PC-9 (cell line): ENCODE measurements around the gene DNM1. TPM values are rescaled to one million over a fixed set of nuclear protein-coding genes. Genes with fewer than 3 reads are reported as not detected.
"Not testable (repeated sequence)": the region's sequence is repeated elsewhere in the genome, so short reads cannot be mapped to it uniquely, and the experiment has no call there.

Source experiments
- BruUV-seq: library from RNA; stranded (reverse); fragments of 400-500 nt; replicated peaks from 2 replicates; lab custom pipeline; 2021; lab: Mats Ljungman, UMichigan
- CTCF ChIA-PET: fragments of 300-600 bp; sonication (Branson Sonifier 250); formaldehyde crosslinking; loops from one replicate; lab custom pipeline; 2022; ENCODE audit warnings: antibody characterized with exemption; lab: Charles Lee
- POLR2A ChIA-PET: fragments of 300-600 bp; sonication (Branson Sonifier 250); formaldehyde crosslinking; loops from one replicate; lab custom pipeline; 2022; ENCODE audit warnings: antibody characterized with exemption; ENCODE audit not compliant: unreplicated experiment; lab: Charles Lee
- DNase-seq, 2 experiments: peaks; one replicate each; pipeline versions ENCODE4 v3.0.0 to v3.0.0-alpha.2; 2015 to 2022; ENCODE audit warnings: mixed read lengths in 1 of 2
- H2AFZ ChIP-seq: fragments of 200-600 bp; sonication (generic); 2 replicates; pipeline ENCODE4 v1.8.1; 2017; ENCODE audit warnings: antibody characterized with exemption
- H3F3A ChIP-seq: fragments of 200-600 bp; sonication (generic); 2 replicates; pipeline ENCODE4 v1.8.1; 2017; ENCODE audit warnings: antibody characterized with exemption, mild to moderate bottlenecking, low read depth; ENCODE audit not compliant: insufficient read depth
- H3K27ac ChIP-seq: fragments of 200-600 bp; sonication (generic); 2 replicates; pipeline ENCODE4 v1.6.1; 2016; ENCODE audit warnings: mixed run types
- H3K27me3 ChIP-seq: fragments of 200-600 bp; sonication (generic); 2 replicates; pipeline ENCODE4 v1.6.1; 2016; ENCODE audit warnings: low read depth, mixed run types; ENCODE audit not compliant: insufficient read depth
- H3K36me3 ChIP-seq: fragments of 200-600 bp; sonication (generic); 2 replicates; pipeline ENCODE4 v1.6.1; 2016; ENCODE audit warnings: low read depth, mixed run types
- H3K4me1 ChIP-seq: fragments of 200-600 bp; sonication (generic); replicated peaks from 2 replicates; pipeline ENCODE4 v1.6.1; 2016; ENCODE audit warnings: mixed run types; ENCODE audit not compliant: insufficient read depth
- H3K4me2 ChIP-seq: fragments of 200-600 bp; sonication (generic); 2 replicates; pipeline ENCODE4 v1.6.1; 2017; ENCODE audit warnings: mixed run types
- H3K4me3 ChIP-seq: fragments of 200-600 bp; sonication (generic); 2 replicates; pipeline ENCODE4 v1.6.1; 2016; ENCODE audit warnings: mixed run types
- H3K79me2 ChIP-seq: fragments of 200-600 bp; sonication (generic); 2 replicates; pipeline ENCODE4 v1.6.1; 2017; ENCODE audit warnings: low read depth, mixed run types
- H3K9me2 ChIP-seq: fragments of 200-600 bp; sonication (generic); 2 replicates; pipeline ENCODE4 v1.8.1; 2017; ENCODE audit warnings: mild to moderate bottlenecking; ENCODE audit not compliant: insufficient read depth
- H3K9me3 ChIP-seq: fragments of 200-600 bp; sonication (generic); 2 replicates; pipeline ENCODE4 v1.8.1; 2016; ENCODE audit warnings: low read depth; ENCODE audit not compliant: insufficient read depth
- H4K20me1 ChIP-seq: fragments of 200-600 bp; sonication (generic); 2 replicates; pipeline ENCODE4 v1.8.1; 2017; ENCODE audit not compliant: insufficient read depth
- EZH2 ChIP-seq: fragments of 200-600 bp; sonication (generic); IDR thresholded peaks from 2 replicates; pipeline ENCODE4 v1.8.0; 2017; ENCODE audit warnings: antibody characterized with exemption, low read depth
- intact Hi-C: fragments of 100-400 bp; cut with micrococcal nuclease; formaldehyde crosslinking; loops from one replicate; pipeline ENCODE4 v1.10.0; 2022; ENCODE audit not compliant: unreplicated experiment
- total RNA-seq: library from RNA; stranded (reverse); gene quantifications from 2 replicates; pipeline ENCODE4 v1.2.3, GENCODE V29; 2021
- TF ChIP-seq, protein P1 (sequence below): fragments of 200-600 bp; sonication (generic); conservative IDR thresholded peaks from 2 replicates; pipeline ENCODE4 v1.6.1; 2017; ENCODE audit warnings: mixed run types, antibody characterized with exemption, mild to moderate bottlenecking, moderate library complexity

The DNM1 gene
- total RNA-seq, 1 experiment from 2014 or later, result 134 TPM

DNA sequence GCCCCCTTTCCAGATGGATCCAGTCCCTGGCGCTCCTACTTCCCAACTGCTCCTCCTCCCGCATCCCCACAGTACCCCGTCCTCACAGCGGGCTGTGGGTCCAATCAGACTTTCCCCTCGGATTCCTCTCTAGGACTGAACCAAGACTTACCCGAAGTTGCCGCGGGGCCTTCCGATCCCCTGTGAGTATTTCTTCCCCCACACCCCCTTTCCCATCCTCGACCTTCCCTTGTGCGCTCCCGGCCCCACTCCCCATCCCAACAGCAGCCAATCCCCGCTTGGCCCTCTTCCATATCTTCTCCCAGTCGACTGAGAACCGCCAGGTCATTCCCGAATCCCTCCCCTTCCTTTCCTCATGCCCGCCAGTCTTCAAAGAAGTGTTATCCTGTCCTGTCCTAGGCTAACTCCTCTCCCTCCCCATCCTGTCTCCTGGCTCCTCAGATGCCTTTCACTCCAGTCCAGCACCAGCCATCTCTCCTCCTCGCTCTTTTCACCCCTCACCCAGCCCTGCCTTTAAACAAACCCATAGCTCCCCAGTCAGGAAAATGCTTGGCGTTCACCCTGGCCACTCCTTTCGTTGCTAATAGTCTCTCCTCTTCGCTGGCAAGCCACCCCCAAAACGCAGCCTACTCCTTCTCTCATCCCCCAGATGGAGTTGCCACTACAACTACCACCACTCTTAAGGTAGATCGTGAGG is 73.5 kb downstream of the DNM1 start:
- no peak for TF ChIP-seq EZH2
- TF ChIP-seq, protein P1, sequence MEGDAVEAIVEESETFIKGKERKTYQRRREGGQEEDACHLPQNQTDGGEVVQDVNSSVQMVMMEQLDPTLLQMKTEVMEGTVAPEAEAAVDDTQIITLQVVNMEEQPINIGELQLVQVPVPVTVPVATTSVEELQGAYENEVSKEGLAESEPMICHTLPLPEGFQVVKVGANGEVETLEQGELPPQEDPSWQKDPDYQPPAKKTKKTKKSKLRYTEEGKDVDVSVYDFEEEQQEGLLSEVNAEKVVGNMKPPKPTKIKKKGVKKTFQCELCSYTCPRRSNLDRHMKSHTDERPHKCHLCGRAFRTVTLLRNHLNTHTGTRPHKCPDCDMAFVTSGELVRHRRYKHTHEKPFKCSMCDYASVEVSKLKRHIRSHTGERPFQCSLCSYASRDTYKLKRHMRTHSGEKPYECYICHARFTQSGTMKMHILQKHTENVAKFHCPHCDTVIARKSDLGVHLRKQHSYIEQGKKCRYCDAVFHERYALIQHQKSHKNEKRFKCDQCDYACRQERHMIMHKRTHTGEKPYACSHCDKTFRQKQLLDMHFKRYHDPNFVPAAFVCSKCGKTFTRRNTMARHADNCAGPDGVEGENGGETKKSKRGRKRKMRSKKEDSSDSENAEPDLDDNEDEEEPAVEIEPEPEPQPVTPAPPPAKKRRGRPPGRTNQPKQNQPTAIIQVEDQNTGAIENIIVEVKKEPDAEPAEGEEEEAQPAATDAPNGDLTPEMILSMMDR, result no peak
- no peaks in the 10 kb centered on the region for H3K27me3 ChIP-seq
- peak overlapping the region; percentile 84 for H2AFZ ChIP-seq
- peak overlapping the region; percentile 65 for H3K4me3 ChIP-seq
- BruUV-seq, result no TSS peak
- ChIA-PET CTCF (interaction anchor here (0.7 kb wide), 1 partner anchor 717 kb away, joined by 3 read pairs; no protein-coding TSS in a partner anchor), POLR2A (interaction anchor here (0.6 kb wide), 3 partner anchors 28 to 1057 kb away, joined by 3 to 11 read pairs (median 3); no protein-coding TSS in a partner anchor)
- H3K27ac ChIP-seq, result no peak overlapping the region
- no peaks in the 10 kb centered on the region for H4K20me1 ChIP-seq
- H3F3A ChIP-seq, result peaks cover 17% of the 10 kb centered on the region
- peaks cover 54% of the 10 kb centered on the region for H3K79me2 ChIP-seq
- intact Hi-C loops, result loop anchor here (2.0 to 5.0 kb wide), 3 partner anchors 46 to 149 kb away; partner anchors contain the start of genes COQ4, PTGES2, SLC27A4 and TRUB2
- H3K9me3 ChIP-seq, result no peaks in the 10 kb centered on the region
- DNase-seq, result no peak
- H3K4me2 ChIP-seq, result peak overlapping the region; percentile 86
- H3K9me2 ChIP-seq, result no peaks in the 10 kb centered on the region
- H3K36me3 ChIP-seq, result peaks cover 13% of the 10 kb centered on the region; the same call in 1 of the 2 replicates
- H3K4me1 ChIP-seq, result peaks cover 30% of the 10 kb centered on the region

DNA sequence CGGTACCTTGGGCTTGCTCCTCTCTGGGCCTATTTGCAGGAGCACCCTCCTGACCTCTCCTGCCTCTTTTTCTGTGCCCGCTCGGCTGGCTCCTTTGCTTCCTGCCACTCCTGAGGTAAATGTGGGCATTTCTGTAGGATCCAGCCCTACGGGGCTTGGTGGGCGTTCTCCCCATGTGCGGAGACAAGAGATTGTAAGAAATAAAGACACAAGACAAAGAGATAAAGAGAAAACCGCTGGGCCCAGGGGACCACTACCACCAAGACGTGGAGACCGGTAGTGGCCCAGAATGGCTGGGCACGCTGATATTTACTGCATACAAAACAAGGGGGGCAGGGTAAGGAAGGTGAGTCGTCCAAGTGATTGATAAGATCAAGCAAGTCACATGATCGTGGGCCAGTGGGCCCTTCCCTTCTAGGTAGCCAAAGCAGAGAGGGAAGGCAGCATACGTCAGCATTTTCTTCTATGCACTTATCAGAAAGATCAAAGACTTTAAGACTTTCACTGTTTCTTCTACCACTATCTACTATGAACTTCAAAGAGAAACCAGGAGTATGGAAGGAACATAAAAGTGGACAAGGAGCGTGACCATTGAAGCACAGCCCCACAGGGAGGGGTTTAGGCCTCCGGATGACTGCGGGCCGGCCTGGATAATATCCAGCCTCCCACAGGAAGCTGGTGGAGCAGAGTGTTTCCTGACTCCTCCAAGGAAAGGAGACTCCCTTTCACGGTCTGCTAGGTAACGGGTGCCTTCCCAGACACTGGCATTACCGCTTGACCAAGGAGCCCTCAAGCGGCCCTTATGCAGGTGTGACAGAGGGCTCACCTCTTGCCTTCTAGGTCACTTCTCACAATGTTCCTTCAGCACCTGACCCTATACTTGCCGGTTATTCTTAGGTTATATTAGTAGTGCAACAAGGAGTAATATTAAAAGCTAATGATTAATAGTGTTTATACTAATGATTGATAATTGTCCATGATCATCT is 76.2 kb downstream of the DNM1 start:
- Histone ChIP-seq H3K79me2 (peaks cover 29% of the 10 kb centered on the region), H3K4me1 (peaks cover 12% of the 10 kb centered on the region)
- DNase-seq, H3K27me3 ChIP-seq, H3K4me3 ChIP-seq, H3K36me3 ChIP-seq, CTCF ChIA-PET, BruUV-seq, H2AFZ ChIP-seq, H3K9me3 ChIP-seq, H3K9me2 ChIP-seq, H3F3A ChIP-seq, H4K20me1 ChIP-seq, H3K4me2 ChIP-seq, H3K27ac ChIP-seq: not testable (repeated sequence)
- POLR2A ChIA-PET, result interaction anchor here (0.6 to 0.9 kb wide), 2 partner anchors 192 to 335 kb away, joined by 4 to 6 read pairs; no protein-coding TSS in a partner anchor
- intact Hi-C loops, result loop anchor here (5.0 kb wide), 2 partner anchors 63 to 152 kb away; partner anchors contain the start of genes PTGES2 and SLC27A4

DNA sequence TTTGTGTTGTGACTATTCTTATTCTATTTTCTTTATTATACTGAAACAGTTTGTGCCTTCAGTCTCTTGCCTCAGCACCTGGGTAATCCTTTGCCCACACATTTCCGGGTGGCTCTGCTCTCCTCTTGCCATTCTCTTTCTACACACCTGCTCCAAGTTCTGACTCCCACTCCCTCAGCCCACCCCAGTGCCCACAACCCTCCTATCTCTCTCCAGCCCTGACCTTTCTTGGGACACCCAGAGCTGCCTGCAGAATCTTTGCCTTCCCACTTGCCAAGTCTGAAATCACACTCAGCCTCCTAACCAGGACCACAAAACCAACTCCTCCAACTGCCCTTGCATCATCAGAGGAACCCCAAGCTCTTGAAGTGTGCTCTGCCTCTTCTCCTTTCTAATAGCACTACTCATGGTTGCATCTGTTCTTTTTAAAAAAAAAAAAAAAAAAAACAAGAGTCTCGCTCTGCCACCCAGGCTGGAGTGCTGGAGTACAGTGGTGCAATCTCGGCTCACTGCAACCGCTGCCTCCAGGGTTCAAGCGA is 77.0 kb downstream of the DNM1 start:
- Histone ChIP-seq H3K4me3 (no peak overlapping the region), H3F3A (no peaks in the 10 kb centered on the region), H3K4me2 (no peak overlapping the region), H4K20me1 (no peaks in the 10 kb centered on the region), H3K9me2 (no peaks in the 10 kb centered on the region), H3K36me3 (no peaks in the 10 kb centered on the region), H3K27ac (no peak overlapping the region), H3K27me3 (no peaks in the 10 kb centered on the region), H3K9me3 (no peaks in the 10 kb centered on the region), H2AFZ (no peak overlapping the region), H3K79me2 (peaks cover 21% of the 10 kb centered on the region), H3K4me1 (peaks cover 7% of the 10 kb centered on the region; the same call in 1 of the 2 replicates)
- no peak for TF ChIP-seq EZH2
- TF ChIP-seq, protein P1, result no peak
- CTCF ChIA-PET, result no interaction called here
- DNase-seq, result no peak
- POLR2A ChIA-PET, result interaction anchor here (0.6 to 0.9 kb wide), 2 partner anchors 191 to 334 kb away, joined by 4 to 6 read pairs; no protein-coding TSS in a partner anchor
- intact Hi-C loops, result no loop called here
- BruUV-seq, result no TSS peak
